Karpas-422 (cell line): ENCODE results near the gene SRGAP1. TPM values are rescaled to one million over a fixed set of nuclear protein-coding genes. Genes with fewer than 3 reads are reported as not detected.

Source experiments
- DNase-seq: peaks from one replicate; pipeline ENCODE4 v3.0.0-alpha.2; 2015
- H2AFZ ChIP-seq: fragments of 200-600 bp; sonication (generic); 2 replicates; pipeline ENCODE4 v1.6.1; 2014; ENCODE audit warnings: antibody characterized with exemption, low read length, mixed read lengths
- H3K27ac ChIP-seq: fragments of 200-600 bp; sonication (generic); 2 replicates; pipeline ENCODE4 v1.5.1; 2014; ENCODE audit warnings: mild to moderate bottlenecking, low read length, moderate library complexity
- H3K27me3 ChIP-seq: fragments of 200-600 bp; sonication (generic); 2 replicates; pipeline ENCODE4 v1.6.1; 2014; ENCODE audit warnings: low read length, mixed read lengths
- H3K36me3 ChIP-seq: fragments of 200-600 bp; sonication (generic); 2 replicates; pipeline ENCODE4 v1.6.1; 2014; ENCODE audit warnings: low read length, mixed read lengths; ENCODE audit not compliant: insufficient read depth
- H3K4me1 ChIP-seq: fragments of 200-600 bp; sonication (generic); 2 replicates; pipeline ENCODE4 v1.6.1; 2014; ENCODE audit warnings: mild to moderate bottlenecking, low read length, mixed read lengths
- H3K4me2 ChIP-seq: fragments of 200-600 bp; sonication (generic); 2 replicates; pipeline ENCODE4 v1.6.1; 2014; ENCODE audit warnings: low read length, low read depth, mild to moderate bottlenecking; ENCODE audit not compliant: poor library complexity, severe bottlenecking
- H3K4me3 ChIP-seq: fragments of 200-600 bp; sonication (generic); 2 replicates; pipeline ENCODE4 v1.5.1; 2014; ENCODE audit warnings: mild to moderate bottlenecking, antibody characterized with exemption, low read length, mixed read lengths
- H3K79me2 ChIP-seq: fragments of 200-600 bp; sonication (generic); 2 replicates; pipeline ENCODE4 v1.6.1; 2014; ENCODE audit warnings: mild to moderate bottlenecking, low read length, mixed read lengths
- H3K9ac ChIP-seq: fragments of 200-600 bp; sonication (generic); 2 replicates; pipeline ENCODE4 v1.6.0; 2014; ENCODE audit warnings: low read length
- H3K9me2 ChIP-seq: fragments of 200-600 bp; sonication (generic), shearing (Covaris generic); replicated peaks from 2 replicates; pipeline ENCODE4 v1.6.0; 2014; ENCODE audit warnings: mild to moderate bottlenecking, low read length, moderate library complexity; ENCODE audit not compliant: insufficient read depth
- H3K9me3 ChIP-seq: fragments of 300-700, 200-600 bp; sonication (generic); 2 replicates; pipeline ENCODE4 v1.6.1; 2014; ENCODE audit warnings: low read length, mixed read lengths
- H4K20me1 ChIP-seq: fragments of 200-600 bp; sonication (generic); 2 replicates; pipeline ENCODE4 v1.6.1; 2014; ENCODE audit warnings: mild to moderate bottlenecking, antibody characterized with exemption, low read length, low read depth; ENCODE audit not compliant: insufficient read depth
- total RNA-seq: library from RNA; depleted of rRNA; stranded (reverse); fragments of >200 nt; shearing (Covaris generic); gene quantifications from 2 replicates; pipeline ENCODE4 v1.2.3, GENCODE V29; 2014; ENCODE audit warnings: low replicate concordance

Gene SRGAP1
- total RNA-seq, 1 experiment from 2014 or later: not detected

DNA sequence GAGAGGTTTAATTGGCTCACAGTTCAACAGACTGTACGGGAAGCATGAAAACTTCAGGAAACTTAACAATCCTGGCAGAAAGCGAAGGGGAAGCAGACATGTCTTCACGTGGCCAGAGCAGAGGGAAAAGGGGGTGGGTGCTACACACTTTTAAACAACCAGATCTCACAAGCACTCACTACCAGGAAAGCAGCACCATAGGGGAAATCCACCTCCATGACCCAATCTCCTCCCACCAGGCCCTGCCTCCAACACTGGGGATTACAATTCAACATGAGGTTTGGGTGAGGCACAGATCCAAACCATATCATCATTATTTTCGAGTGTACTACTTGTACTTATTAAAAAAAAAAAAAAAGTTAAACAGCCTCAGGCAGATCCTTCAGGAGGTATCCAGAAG, 34.9 kb upstream of the SRGAP1 start:
- no peaks in the 10 kb centered on the region for H3K79me2 ChIP-seq
- no peaks in the 10 kb centered on the region for H3K27me3 ChIP-seq
- no peak overlapping the region for H3K4me3 ChIP-seq
- no peaks in the 10 kb centered on the region for H3K9me2 ChIP-seq
- H3K4me1 ChIP-seq: no peaks in the 10 kb centered on the region
- H3K4me2 ChIP-seq: no peak overlapping the region
- no peaks in the 10 kb centered on the region for H3K9me3 ChIP-seq
- peaks cover 8% of the 10 kb centered on the region for H3K36me3 ChIP-seq
- no peaks in the 10 kb centered on the region for H4K20me1 ChIP-seq
- H3K27ac ChIP-seq: no peak overlapping the region
- no peak overlapping the region for H2AFZ ChIP-seq
- no peak overlapping the region for H3K9ac ChIP-seq
- DNase-seq: no peak

DNA sequence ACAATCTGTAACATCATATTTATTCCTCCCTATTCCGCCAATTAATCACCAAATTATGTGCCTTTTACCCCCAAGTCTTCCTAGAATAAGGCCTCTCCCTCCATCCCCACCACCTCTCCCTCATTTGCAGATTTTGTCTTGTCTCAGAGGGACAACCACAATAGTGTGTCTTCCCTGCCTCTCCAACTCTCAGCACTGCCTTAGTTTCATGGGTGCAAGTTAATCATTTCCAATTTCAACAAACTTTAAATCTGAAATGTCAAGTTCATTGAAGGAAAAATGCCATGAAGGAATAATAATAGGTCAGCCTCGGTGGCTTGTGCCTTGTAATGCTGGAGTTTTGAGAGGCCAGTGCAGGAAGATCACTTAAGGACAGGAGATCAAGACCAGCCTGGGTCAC, 33.2 kb upstream of the SRGAP1 start:
- Histone ChIP-seq H3K4me2 (no peak overlapping the region), H3K4me1 (no peaks in the 10 kb centered on the region), H3K9ac (no peak overlapping the region), H3K27ac (no peak overlapping the region), H2AFZ (no peak overlapping the region), H4K20me1 (no peaks in the 10 kb centered on the region), H3K36me3 (peaks cover 6% of the 10 kb centered on the region; the same call in 1 of the 2 replicates), H3K9me2 (no peaks in the 10 kb centered on the region), H3K79me2 (no peaks in the 10 kb centered on the region), H3K9me3 (no peaks in the 10 kb centered on the region), H3K27me3 (no peaks in the 10 kb centered on the region), H3K4me3 (no peak overlapping the region)
- DNase-seq: peak; percentile 27

DNA sequence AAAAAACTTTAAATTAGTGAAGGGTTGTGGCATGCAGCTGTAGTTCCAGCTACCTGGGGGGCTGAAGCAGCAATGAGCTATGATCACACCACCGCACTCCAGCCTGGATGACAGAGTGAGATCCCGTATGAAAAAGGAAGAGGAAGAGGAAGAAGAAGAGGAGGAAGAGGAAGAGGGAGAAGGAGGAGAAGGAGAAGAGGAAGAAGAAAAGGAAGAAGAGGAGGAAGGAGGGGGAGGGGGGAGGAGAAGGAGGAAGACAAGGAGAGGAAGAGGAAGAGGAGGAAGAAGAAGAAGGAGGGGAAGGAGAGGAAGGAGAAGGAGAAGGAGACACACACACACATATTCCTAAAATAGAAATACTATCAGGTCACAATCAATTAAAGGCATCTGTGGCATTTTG, 32.7 kb upstream of the SRGAP1 start:
- Histone ChIP-seq H3K9me2 (no peaks in the 10 kb centered on the region), H3K4me3 (no peak overlapping the region), H3K9ac (no peak overlapping the region), H3K4me1 (no peaks in the 10 kb centered on the region), H4K20me1 (no peaks in the 10 kb centered on the region), H2AFZ (no peak overlapping the region), H3K9me3 (no peaks in the 10 kb centered on the region), H3K36me3 (peaks cover 6% of the 10 kb centered on the region; the same call in 1 of the 2 replicates), H3K4me2 (no peak overlapping the region), H3K27ac (no peak overlapping the region), H3K79me2 (no peaks in the 10 kb centered on the region), H3K27me3 (no peaks in the 10 kb centered on the region)
- DNase-seq: no peak

- no peaks in the 10 kb centered on the region for H4K20me1 ChIP-seq
- H3K9me3 ChIP-seq: no peaks in the 10 kb centered on the region
- H3K27me3 ChIP-seq: no peaks in the 10 kb centered on the region
- no peaks in the 10 kb centered on the region for H3K4me1 ChIP-seq
- no peaks in the 10 kb centered on the region for H3K79me2 ChIP-seq
- peak; percentile 14 for DNase-seq
- H3K4me3 ChIP-seq: no peak overlapping the region
- H3K36me3 ChIP-seq: no peaks in the 10 kb centered on the region
- no peak overlapping the region for H3K27ac ChIP-seq
- H3K4me2 ChIP-seq: no peak overlapping the region
- no peaks in the 10 kb centered on the region for H3K9me2 ChIP-seq
- H2AFZ ChIP-seq: no peak overlapping the region
- H3K9ac ChIP-seq: no peak overlapping the region
Measured at GRCh38 chr12:63814146-63814772, 30.2 kb upstream of the SRGAP1 start.

- H3K27me3 ChIP-seq: no peaks in the 10 kb centered on the region
- H3K4me1 ChIP-seq: no peaks in the 10 kb centered on the region
- H3K79me2 ChIP-seq: no peaks in the 10 kb centered on the region
- no peaks in the 10 kb centered on the region for H4K20me1 ChIP-seq
- no peak overlapping the region for H3K27ac ChIP-seq
- H3K4me2 ChIP-seq: no peak overlapping the region
- H3K4me3 ChIP-seq: no peak overlapping the region
- no peaks in the 10 kb centered on the region for H3K36me3 ChIP-seq
- no peak overlapping the region for H2AFZ ChIP-seq
- no peaks in the 10 kb centered on the region for H3K9me2 ChIP-seq
- H3K9me3 ChIP-seq: no peaks in the 10 kb centered on the region
- H3K9ac ChIP-seq: no peak overlapping the region
- no peak for DNase-seq
Measured at GRCh38 chr12:63815482-63815852, 29.0 kb upstream of the SRGAP1 start.

- Histone ChIP-seq H3K4me2 (no peak overlapping the region), H3K9ac (no peak overlapping the region), H3K79me2 (no peaks in the 10 kb centered on the region), H3K9me2 (no peaks in the 10 kb centered on the region), H3K27me3 (no peaks in the 10 kb centered on the region), H3K4me3 (no peak overlapping the region), H3K9me3 (no peaks in the 10 kb centered on the region), H3K36me3 (no peaks in the 10 kb centered on the region), H3K27ac (no peak overlapping the region), H4K20me1 (no peaks in the 10 kb centered on the region), H3K4me1 (no peaks in the 10 kb centered on the region), H2AFZ (no peak overlapping the region)
- DNase-seq: peak; percentile 4
Measured at GRCh38 chr12:63816031-63816430, 28.5 kb upstream of the SRGAP1 start.

DNA sequence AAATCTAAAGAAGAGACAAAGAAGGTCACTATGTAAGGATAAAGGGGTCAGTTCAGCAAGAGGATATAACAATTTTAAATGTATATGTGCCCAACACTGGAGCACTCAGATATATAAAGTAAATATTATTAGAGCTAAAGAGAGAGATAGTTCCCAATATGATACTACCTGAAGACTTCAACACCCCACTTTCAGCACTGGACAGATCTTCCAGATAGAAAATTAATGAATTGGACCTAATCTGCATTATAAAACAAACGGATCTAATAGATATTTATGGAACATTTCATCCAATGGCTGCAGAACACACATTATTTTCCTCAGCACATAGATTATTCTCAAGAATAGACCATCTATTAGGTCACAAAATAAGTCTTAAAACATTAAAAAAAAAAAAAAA, 24.1 kb upstream of the SRGAP1 start:
- peak; percentile 27 for DNase-seq
- Histone ChIP-seq H3K9ac (no peak overlapping the region), H3K9me3 (no peaks in the 10 kb centered on the region), H3K4me3 (no peak overlapping the region), H3K4me1 (no peaks in the 10 kb centered on the region), H4K20me1 (no peaks in the 10 kb centered on the region), H3K79me2 (no peaks in the 10 kb centered on the region), H3K27ac (no peak overlapping the region), H3K27me3 (no peaks in the 10 kb centered on the region), H2AFZ (no peak overlapping the region), H3K9me2 (no peaks in the 10 kb centered on the region), H3K36me3 (no peaks in the 10 kb centered on the region), H3K4me2 (no peak overlapping the region)

- DNase-seq: peak; percentile 40
- no peaks in the 10 kb centered on the region for H3K36me3 ChIP-seq
- no peak overlapping the region for H3K27ac ChIP-seq
- no peaks in the 10 kb centered on the region for H3K9me3 ChIP-seq
- H3K4me1 ChIP-seq: no peaks in the 10 kb centered on the region
- no peaks in the 10 kb centered on the region for H3K79me2 ChIP-seq
- H3K9ac ChIP-seq: no peak overlapping the region
- no peaks in the 10 kb centered on the region for H3K27me3 ChIP-seq
- no peak overlapping the region for H3K4me3 ChIP-seq
- no peak overlapping the region for H2AFZ ChIP-seq
- H3K9me2 ChIP-seq: no peaks in the 10 kb centered on the region
- H3K4me2 ChIP-seq: no peak overlapping the region
- H4K20me1 ChIP-seq: no peaks in the 10 kb centered on the region
Measured at GRCh38 chr12:63821781-63822251, 22.7 kb upstream of the SRGAP1 start.
